ENCODE results near the gene C16orf46.

- no peak for TF ChIP-seq POLR2AphosphoS5 (IDR thresholded peaks at IDR 0.05; ENCODE audit: low read depth, low read length)
- TF ChIP-seq POLR2A (IDR thresholded peaks at IDR 0.05; ENCODE audit: low read depth, low read length), result no peak
- TF ChIP-seq TAF1 (IDR thresholded peaks at IDR 0.05; ENCODE audit: borderline replicate concordance, low read depth, low read length), result no peak
These were observed 28.9 kb upstream of the C16orf46 start for GRCh38 chr16:81105946-81106345.

Data from GM12892 (cell line).